Sigmoid colon (tissue), 3 donors: ENCODE results near the gene TEAD4.

Experiments used
- POLR2A ChIP-seq, 2 donors: fragments of 450-650 bp; IDR thresholded peaks; one replicate each; pipeline ENCODE4 v1.6.1; 2016; ENCODE audit warnings: antibody characterized with exemption in 2 of 2, mild to moderate bottlenecking in 2 of 2, moderate library complexity in 2 of 2
- TF ChIP-seq, protein P1 (sequence below), 4 experiments: fragments of 450-650 bp in 3 of 4; fragments of 200-600 bp in 1 of 4; IDR thresholded peaks; one replicate each; pipeline ENCODE4 v1.5.1; 2016 to 2019; ENCODE audit warnings: antibody characterized with exemption in 4 of 4, mild to moderate bottlenecking in 3 of 4, moderate library complexity in 2 of 4

DNA sequence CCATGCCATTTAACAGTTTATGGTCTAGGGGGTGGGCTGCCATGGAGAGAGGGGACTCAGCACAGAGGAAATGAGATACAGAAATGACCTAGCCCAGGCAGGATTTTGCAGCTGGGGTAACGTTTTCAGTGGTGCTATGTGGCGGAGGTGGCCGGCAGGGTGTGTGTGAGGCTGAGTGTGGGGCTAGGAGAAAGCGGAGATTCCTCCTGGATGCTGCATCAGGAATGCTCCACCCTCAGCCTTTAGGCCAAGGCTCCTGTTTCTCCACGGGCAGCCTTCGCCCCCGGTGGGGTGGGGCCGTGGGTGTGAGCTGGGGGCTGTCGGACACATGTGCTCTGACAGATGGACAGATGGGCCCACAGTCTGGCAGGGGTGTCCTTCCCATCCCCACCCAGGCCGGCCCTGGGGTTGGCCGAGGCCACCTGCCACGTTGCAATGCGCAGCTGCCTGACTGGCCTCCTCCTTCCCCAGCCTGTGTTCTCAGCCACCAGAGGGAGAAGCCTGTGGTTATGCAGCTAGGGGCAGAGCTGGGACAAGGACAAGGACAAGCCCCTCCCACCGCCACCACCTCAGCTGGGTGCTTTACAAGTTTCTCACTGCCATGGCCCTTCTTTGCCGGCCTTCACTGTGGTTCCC, 44.3 kb downstream of the TEAD4 start:
- TF ChIP-seq, protein P1, sequence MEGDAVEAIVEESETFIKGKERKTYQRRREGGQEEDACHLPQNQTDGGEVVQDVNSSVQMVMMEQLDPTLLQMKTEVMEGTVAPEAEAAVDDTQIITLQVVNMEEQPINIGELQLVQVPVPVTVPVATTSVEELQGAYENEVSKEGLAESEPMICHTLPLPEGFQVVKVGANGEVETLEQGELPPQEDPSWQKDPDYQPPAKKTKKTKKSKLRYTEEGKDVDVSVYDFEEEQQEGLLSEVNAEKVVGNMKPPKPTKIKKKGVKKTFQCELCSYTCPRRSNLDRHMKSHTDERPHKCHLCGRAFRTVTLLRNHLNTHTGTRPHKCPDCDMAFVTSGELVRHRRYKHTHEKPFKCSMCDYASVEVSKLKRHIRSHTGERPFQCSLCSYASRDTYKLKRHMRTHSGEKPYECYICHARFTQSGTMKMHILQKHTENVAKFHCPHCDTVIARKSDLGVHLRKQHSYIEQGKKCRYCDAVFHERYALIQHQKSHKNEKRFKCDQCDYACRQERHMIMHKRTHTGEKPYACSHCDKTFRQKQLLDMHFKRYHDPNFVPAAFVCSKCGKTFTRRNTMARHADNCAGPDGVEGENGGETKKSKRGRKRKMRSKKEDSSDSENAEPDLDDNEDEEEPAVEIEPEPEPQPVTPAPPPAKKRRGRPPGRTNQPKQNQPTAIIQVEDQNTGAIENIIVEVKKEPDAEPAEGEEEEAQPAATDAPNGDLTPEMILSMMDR (IDR thresholded peaks at IDR 0.05): no peak
- TF ChIP-seq POLR2A (IDR thresholded peaks at IDR 0.05): no peak
